ENCODE data around the gene RSBN1.
"Not testable (repeated sequence)": the region's sequence is repeated elsewhere in the genome, so short reads cannot be mapped to it uniquely, and the experiment has no call there.

Gene RSBN1

DNA sequence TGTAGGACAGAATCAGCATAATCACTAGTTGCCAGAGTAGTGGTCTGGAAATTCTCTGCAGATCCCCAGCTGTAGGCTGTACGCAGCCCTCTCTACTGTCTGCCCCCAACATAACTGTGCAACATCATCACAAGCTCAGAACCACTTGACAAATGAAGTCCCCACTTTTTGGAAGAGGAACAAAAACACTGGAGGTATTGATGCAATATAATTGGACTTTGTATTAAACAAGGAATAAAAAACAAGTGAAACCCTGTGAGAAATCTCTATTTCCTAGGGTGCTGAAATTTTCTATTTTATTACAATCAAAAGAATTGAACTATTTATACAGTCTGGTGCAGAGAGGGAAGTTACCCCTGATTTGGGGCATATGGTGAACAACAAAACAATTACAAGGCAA is 68.2 kb downstream of the RSBN1 start:
- DNase-seq (ENCODE audit: low read depth in 2 of 2) = no peak

GRCh38 chr1:113742515-113742914 is 69.8 kb downstream of the RSBN1 start:
- DNase-seq (ENCODE audit: low read depth in 2 of 2) = no peak

GRCh38 chr1:113734357-113735055 is 77.8 kb downstream of the RSBN1 start:
- DNase-seq (ENCODE audit: low read depth in 2 of 2) = no peak

GRCh38 chr1:113732802-113733201 is 79.5 kb downstream of the RSBN1 start:
- DNase-seq (ENCODE audit: low read depth in 2 of 2) = no peak

GRCh38 chr1:113721010-113721409 is 91.3 kb downstream of the RSBN1 start:
- no peak for DNase-seq (ENCODE audit: low read depth in 2 of 2)

DNA sequence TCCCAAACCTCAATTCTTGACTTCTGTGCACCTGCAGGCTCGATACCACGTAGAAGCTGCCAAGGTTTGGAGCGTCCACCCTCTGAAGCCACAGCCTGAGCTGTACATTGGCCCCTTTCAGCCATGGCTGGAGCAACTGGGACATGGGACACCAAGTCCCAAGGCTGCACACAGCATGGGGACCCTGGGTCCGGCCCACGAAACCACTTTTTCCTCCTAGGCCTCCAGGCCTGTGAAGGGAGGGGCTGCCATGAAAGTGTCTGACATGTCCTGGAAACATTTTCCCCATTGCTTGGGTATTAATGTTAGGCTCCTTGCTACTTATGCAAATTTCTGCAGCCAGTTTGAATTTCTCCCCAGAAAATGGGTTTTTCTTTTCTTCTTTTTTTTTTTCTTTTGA is 93.7 kb downstream of the RSBN1 start:
- not testable (repeated sequence) for DNase-seq (ENCODE audit: low read depth in 2 of 2)

DNA sequence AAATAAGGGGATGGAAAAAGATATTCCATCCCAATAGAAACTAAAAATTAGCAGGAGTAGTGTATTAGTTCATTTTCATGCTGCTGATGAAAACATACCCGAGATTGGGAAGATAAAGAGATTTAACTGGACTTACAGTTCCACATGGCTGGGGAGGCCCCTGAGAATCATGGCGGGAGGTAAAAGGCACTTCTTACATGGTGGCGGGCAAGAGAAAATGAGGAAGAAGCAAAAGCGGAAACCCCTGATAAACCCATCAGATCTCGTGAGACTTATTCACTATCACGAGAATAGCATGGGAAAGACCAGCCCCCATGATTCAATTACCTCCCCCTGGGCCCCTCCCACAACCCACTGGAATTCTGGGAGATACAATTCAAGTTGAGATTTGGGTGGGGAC is 94.8 kb downstream of the RSBN1 start:
- DNase-seq (ENCODE audit: low read depth in 2 of 2) = not testable (repeated sequence)

DNA sequence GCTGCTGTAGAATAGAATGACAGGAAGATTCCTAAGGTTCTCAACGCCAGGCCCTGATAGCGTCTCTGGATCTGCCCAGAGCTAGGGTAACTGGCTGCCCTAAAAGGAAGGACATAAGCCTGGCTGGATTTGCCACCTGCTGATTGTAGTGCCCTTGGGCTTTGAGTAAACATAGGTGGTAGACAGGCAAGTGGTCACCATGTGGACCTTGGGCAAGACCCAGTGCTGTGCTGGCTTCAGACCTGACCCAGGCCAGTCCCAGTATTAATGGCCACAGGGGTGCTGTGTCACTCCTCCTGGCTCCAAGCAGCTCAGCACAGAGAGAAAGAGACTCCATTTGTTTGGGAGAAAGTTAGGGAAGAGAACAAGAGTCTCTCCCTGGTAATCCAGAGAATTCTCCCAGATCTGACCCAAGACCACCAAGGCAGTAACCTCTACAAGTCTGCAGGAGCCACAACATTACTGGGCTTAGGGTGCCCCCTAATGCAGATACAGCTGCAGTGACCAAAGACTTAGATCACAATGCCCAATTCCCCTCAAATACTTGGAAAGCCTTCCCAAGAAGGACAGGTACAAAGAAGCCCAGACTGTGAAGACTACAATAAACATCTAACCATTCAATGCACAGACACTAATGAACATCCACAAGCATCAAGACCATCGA is 97.5 kb downstream of the RSBN1 start:
- no peak for DNase-seq (ENCODE audit: low read depth in 2 of 2)
